HG02981 (cell line): ENCODE measurements around the gene MRFAP1.

ENCODE experiments used
- ATAC-seq: cut with Tn5 transposase; IDR thresholded peaks from one replicate; pipeline ENCODE4 v1.9.1; 2021; ENCODE audit warnings: mild to moderate bottlenecking, moderate library complexity; ENCODE audit not compliant: unreplicated experiment

MRFAP1 gene

GRCh38 chr4:6688879-6689505 lies 48.5 kb downstream of the MRFAP1 start:
- peak; percentile 87 for ATAC-seq

DNA sequence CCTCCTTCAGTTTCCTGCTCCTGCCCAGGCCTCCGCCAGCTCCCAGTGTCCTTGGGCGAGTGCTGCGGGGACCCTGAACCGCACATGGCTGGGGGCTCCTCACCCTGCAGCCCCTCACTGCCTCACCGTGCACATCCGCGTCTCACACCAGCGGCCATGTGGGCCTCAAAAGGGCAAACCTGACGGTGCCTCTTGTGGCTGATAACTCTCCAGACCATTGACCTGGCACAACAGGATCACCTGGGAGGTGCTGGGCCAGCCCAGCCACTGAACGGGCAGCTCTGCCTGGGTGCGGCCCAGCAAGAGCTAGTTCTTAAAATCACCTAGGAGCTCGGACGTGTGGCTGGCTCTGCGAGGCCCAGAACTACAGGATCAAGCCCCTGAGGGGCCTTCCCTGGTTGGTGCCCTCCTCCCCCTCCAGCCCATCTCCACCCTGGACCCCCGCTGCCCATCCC lies 49.0 kb downstream of the MRFAP1 start:
- no peak for ATAC-seq
